H9 (cell line): ENCODE data around the gene AMIGO3. TPM values are rescaled to one million over a fixed set of nuclear protein-coding genes. Genes with fewer than 3 reads are reported as not detected.
A peak's percentile ranks its signal among the peaks of the same experiment; 100 is the strongest.

Source experiments
- DNase-seq: peaks from one replicate; pipeline ENCODE4 v3.0.0-alpha.2; 2017
- H2AFZ ChIP-seq: one replicate; pipeline ENCODE4 v1.6.1; 2013; ENCODE audit warnings: mild to moderate bottlenecking, low read length, control low read depth, moderate library complexity
- H2AK5ac ChIP-seq: 2 replicates; pipeline ENCODE4 v1.6.1; 2013; ENCODE audit warnings: low read length, control low read depth, mixed read lengths; ENCODE audit not compliant: insufficient read length
- H2BK120ac ChIP-seq: one replicate; pipeline ENCODE4 v1.6.1; 2013; ENCODE audit warnings: low read depth, mild to moderate bottlenecking, low read length, control low read depth, inconsistent platforms; ENCODE audit not compliant: poor library complexity, severe bottlenecking
- H2BK12ac ChIP-seq: 2 replicates; pipeline ENCODE4 v1.6.1; 2013; ENCODE audit warnings: low read length, control low read depth, mixed read lengths, low read depth; ENCODE audit not compliant: insufficient read length
- H2BK15ac ChIP-seq: 2 replicates; pipeline ENCODE4 v1.6.1; 2013; ENCODE audit warnings: low read depth, low read length, control low read depth
- H2BK20ac ChIP-seq: one replicate; pipeline ENCODE4 v1.6.1; 2013; ENCODE audit warnings: low read depth, mild to moderate bottlenecking, low read length, control low read depth, inconsistent platforms; ENCODE audit not compliant: poor library complexity, severe bottlenecking
- H2BK5ac ChIP-seq: 2 replicates; pipeline ENCODE4 v1.6.1; 2013; ENCODE audit warnings: low read length, control low read depth, mixed read lengths; ENCODE audit not compliant: insufficient read length
- H3K14ac ChIP-seq: 2 replicates; pipeline ENCODE4 v1.6.1; 2013; ENCODE audit warnings: low read length, control low read depth; ENCODE audit not compliant: insufficient read depth
- H3K18ac ChIP-seq: 2 replicates; pipeline ENCODE4 v1.6.1; 2013; ENCODE audit warnings: low read depth, mild to moderate bottlenecking, mixed read lengths, low read length, control low read depth; ENCODE audit not compliant: insufficient read length
- H3K23ac ChIP-seq: 2 replicates; pipeline ENCODE4 v1.6.1; 2013; ENCODE audit warnings: low read length, control low read depth, mixed read lengths, low read depth; ENCODE audit not compliant: insufficient read length
- H3K23me2 ChIP-seq: 2 replicates; pipeline ENCODE4 v1.6.1; 2013; ENCODE audit warnings: low read depth, mild to moderate bottlenecking, mixed read lengths, low read length, control low read depth; ENCODE audit not compliant: insufficient read length, poor library complexity, severe bottlenecking
- H3K27ac ChIP-seq: 2 replicates; pipeline ENCODE4 v1.5.1; 2013; ENCODE audit warnings: low read length, control low read depth, mixed read lengths, low read depth; ENCODE audit not compliant: insufficient read length
- H3K27me3 ChIP-seq: 2 replicates; pipeline ENCODE4 v1.6.1; 2013; ENCODE audit warnings: low read length, control low read depth, inconsistent platforms; ENCODE audit not compliant: insufficient read depth
- H3K4ac ChIP-seq: 2 replicates; pipeline ENCODE4 v1.6.1; 2013; ENCODE audit warnings: low read depth, mild to moderate bottlenecking, control low read depth, inconsistent platforms, low read length, moderate library complexity
- H3K4me1 ChIP-seq: 2 replicates; pipeline ENCODE4 v1.6.1; 2013; ENCODE audit warnings: low read length, control low read depth, inconsistent platforms; ENCODE audit not compliant: insufficient read depth
- H3K4me2 ChIP-seq: 2 replicates; pipeline ENCODE4 v1.6.1; 2013; ENCODE audit warnings: low read length, control low read depth, mixed read lengths; ENCODE audit not compliant: insufficient read length, insufficient read depth
- H3K56ac ChIP-seq: 2 replicates; pipeline ENCODE4 v1.6.1; 2013; ENCODE audit warnings: low read depth, mild to moderate bottlenecking, mixed read lengths, low read length, control low read depth; ENCODE audit not compliant: insufficient read length
- H3K79me1 ChIP-seq: 2 replicates; pipeline ENCODE4 v1.6.1; 2013; ENCODE audit warnings: low read depth, mild to moderate bottlenecking, moderate library complexity, low read length, control low read depth, inconsistent platforms; ENCODE audit not compliant: insufficient read depth, poor library complexity, severe bottlenecking
- H3K79me2 ChIP-seq: 2 replicates; pipeline ENCODE4 v1.6.1; 2013; ENCODE audit warnings: low read length, control low read depth, inconsistent platforms; ENCODE audit not compliant: insufficient read depth
- H3K9ac ChIP-seq: 2 replicates; pipeline ENCODE4 v1.6.1; 2013; ENCODE audit warnings: low read length, control low read depth, mixed read lengths; ENCODE audit not compliant: insufficient read length; ENCODE audit errors: extremely low read depth
- H3K9me3 ChIP-seq: one replicate; pipeline ENCODE4 v1.6.1; 2013; ENCODE audit warnings: low read depth, low read length, inconsistent platforms; ENCODE audit not compliant: control insufficient read depth
- H3T11ph ChIP-seq: one replicate; pipeline ENCODE4 v1.6.1; 2013; ENCODE audit warnings: mild to moderate bottlenecking, low read length, control low read depth, inconsistent platforms
- H4K20me1 ChIP-seq: one replicate; pipeline ENCODE4 v1.6.1; 2013; ENCODE audit not compliant: control insufficient read depth, insufficient read length, insufficient read depth
- H4K5ac ChIP-seq: 2 replicates; pipeline ENCODE4 v1.6.1; 2013; ENCODE audit warnings: low read depth, mild to moderate bottlenecking, mixed read lengths, low read length, control low read depth; ENCODE audit not compliant: insufficient read length
- H4K8ac ChIP-seq: replicated peaks from 2 replicates; pipeline ENCODE4 v1.6.1; 2013; ENCODE audit warnings: low read length, control low read depth, mixed read lengths, low read depth; ENCODE audit not compliant: insufficient read length
- H4K91ac ChIP-seq: 2 replicates; pipeline ENCODE4 v1.6.1; 2013; ENCODE audit warnings: low read depth, mild to moderate bottlenecking, moderate library complexity, mixed read lengths, low read length, control low read depth; ENCODE audit not compliant: insufficient read length
- H3K27ac Mint-ChIP-seq, 3 experiments: 2 replicates in 2 of 3; 3 replicates in 1 of 3; pipeline ENCODE4 v1.8.0; 2020 to 2021; ENCODE audit warnings: mixed read lengths in 3 of 3, mild to moderate bottlenecking in 1 of 3, moderate library complexity in 1 of 3
- H3K27me3 Mint-ChIP-seq: 2 replicates; pipeline ENCODE4 v1.8.0; 2021; ENCODE audit warnings: low read depth, mild to moderate bottlenecking, moderate library complexity, mixed read lengths
- H3K36me3 Mint-ChIP-seq, 3 experiments: 2 replicates in 2 of 3; 3 replicates in 1 of 3; pipeline ENCODE4 v1.8.0; 2020 to 2021; ENCODE audit warnings: low read depth in 3 of 3, mixed read lengths in 3 of 3; ENCODE audit not compliant: insufficient read depth in 1 of 3
- H3K4me1 Mint-ChIP-seq, 2 experiments: 2 replicates each; pipeline ENCODE4 v1.8.0; 2020; ENCODE audit warnings: mixed read lengths in 2 of 2
- H3K4me3 Mint-ChIP-seq, 2 experiments: 2 replicates in 1 of 2; 3 replicates in 1 of 2; pipeline ENCODE4 v1.8.0; 2020 to 2021; ENCODE audit warnings: mild to moderate bottlenecking in 2 of 2, mixed read lengths in 2 of 2, moderate library complexity in 1 of 2
- H3K9me3 Mint-ChIP-seq, 2 experiments: 2 replicates in 1 of 2; 3 replicates in 1 of 2; pipeline ENCODE4 v1.8.0; 2020; ENCODE audit warnings: mild to moderate bottlenecking in 2 of 2, mixed read lengths in 2 of 2, moderate library complexity in 1 of 2
- CTCF ChIP-seq: fragments of 200-600 bp; sonication (generic); conservative IDR thresholded peaks from 3 replicates; pipeline ENCODE4 v1.8.0; 2021; ENCODE audit warnings: antibody characterized with exemption, mild to moderate bottlenecking
- WGBS: extraction: QIAGEN DNeasy Blood & Tissue Kit; methylation state at CpG from one replicate; pipeline ENCODE4 v1.1.7; 2013; ENCODE audit warnings: missing lambda C conversion rate, low lambda C conversion rate, mixed read lengths; ENCODE audit not compliant: insufficient read length; ENCODE audit errors: extremely low coverage; 5-methylcytosine and 5-hydroxymethylcytosine counted together
- total RNA-seq: library from RNA; stranded (reverse); gene quantifications from 2 replicates; pipeline ENCODE4 v1.2.1, GENCODE V29; 2021

Gene AMIGO3
- total RNA-seq, 1 experiment from 2014 or later: 3.8 TPM

DNA sequence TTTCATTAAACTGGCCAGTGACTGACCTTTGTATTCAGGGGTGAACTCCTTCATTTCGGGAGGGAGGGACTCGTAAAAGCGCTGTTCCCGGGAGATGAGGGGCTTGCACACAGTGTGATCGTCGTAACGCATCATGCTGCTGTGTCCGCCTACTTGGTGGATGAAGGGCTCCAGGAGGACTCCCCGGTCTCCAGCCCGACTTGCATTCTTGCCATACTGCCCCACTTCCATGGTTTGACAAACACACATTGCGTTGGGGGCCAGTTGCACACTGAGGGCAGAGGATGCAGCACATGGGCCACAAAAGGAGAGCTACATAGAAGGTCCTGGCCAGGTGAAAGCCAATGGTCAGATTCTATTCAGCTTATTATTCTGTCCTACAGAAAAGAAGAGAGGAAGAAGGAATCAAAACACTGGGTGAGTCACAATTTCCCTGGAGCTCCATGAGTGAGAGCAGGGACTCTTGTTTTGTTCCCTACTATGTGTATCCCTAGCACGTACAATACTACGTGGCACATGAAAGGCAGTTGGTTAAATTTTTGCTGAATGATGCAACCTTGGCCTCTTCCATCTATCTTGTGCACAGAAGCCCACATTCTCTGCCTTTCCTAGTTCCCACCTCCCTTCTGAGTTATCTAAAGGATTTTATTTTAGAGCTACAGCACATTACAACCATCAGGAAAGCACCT, 28.5 kb upstream of the AMIGO3 start:
- no peak overlapping the region for H3K56ac ChIP-seq
- H3K14ac ChIP-seq: no peak overlapping the region
- no peak overlapping the region for H4K8ac ChIP-seq
- H2BK20ac ChIP-seq: no peak overlapping the region
- H3K23me2 ChIP-seq: no peaks in the 10 kb centered on the region
- H3K79me1 ChIP-seq: peaks cover 7% of the 10 kb centered on the region
- H3K9me3 Mint-ChIP-seq: no peaks in the 10 kb centered on the region
- H3K9ac ChIP-seq: no peak overlapping the region
- H3K27me3 Mint-ChIP-seq: no peaks in the 10 kb centered on the region
- no CpG with 5 or more reads among the region's 13 CpGs for WGBS
- H3K4ac ChIP-seq: no peak overlapping the region
- H3K23ac ChIP-seq: no peak overlapping the region
- H3K4me1 ChIP-seq: no peaks in the 10 kb centered on the region
- H3K18ac ChIP-seq: no peak overlapping the region
- no peak overlapping the region for H2AK5ac ChIP-seq
- H3K27ac ChIP-seq: no peak overlapping the region
- no peak for TF ChIP-seq CTCF
- H2BK12ac ChIP-seq: no peak overlapping the region
- H3K4me1 Mint-ChIP-seq: peaks cover 0 to 4% of the 10 kb centered on the region in 2 experiments; a peak in 2 of 4 replicates
- peak overlapping the region in 2 of 3 experiments; percentile 12 to 39; a peak in 2 of 7 replicates for H3K27ac Mint-ChIP-seq
- H4K20me1 ChIP-seq: no peaks in the 10 kb centered on the region
- no peak overlapping the region for H2AFZ ChIP-seq
- H2BK5ac ChIP-seq: no peak overlapping the region
- H3T11ph ChIP-seq: no peak overlapping the region
- H3K4me2 ChIP-seq: no peak overlapping the region
- no peak overlapping the region for H4K5ac ChIP-seq
- H3K4me3 Mint-ChIP-seq: no peak overlapping the region
- no peak for DNase-seq
- H3K79me2 ChIP-seq: no peaks in the 10 kb centered on the region; the same call in 1 of the 2 replicates
- H3K36me3 Mint-ChIP-seq: peaks cover 3 to 20% (median 8%) of the 10 kb centered on the region in 3 experiments; a peak in 5 of 7 replicates
- no peaks in the 10 kb centered on the region; the same call in 1 of the 2 replicates for H3K27me3 ChIP-seq
- no peak overlapping the region for H2BK15ac ChIP-seq
- no peak overlapping the region for H4K91ac ChIP-seq
- H2BK120ac ChIP-seq: no peak overlapping the region
- no peaks in the 10 kb centered on the region for H3K9me3 ChIP-seq
